ENCODE results near the gene ACOT7.

- TF ChIP-seq EZH2 (IDR thresholded peaks at IDR 0.05; ENCODE audit: low read depth) (no peak), CTCF (conservative IDR thresholded peaks at IDR 0.05) (no peak)
Observed at GRCh38 chr1:6353619-6353954, 40.0 kb downstream of the ACOT7 start.
